ENCODE results near the gene EI24. TPM values are rescaled to one million over a fixed set of nuclear protein-coding genes. Genes with fewer than 3 reads are reported as not detected.
A peak's percentile ranks its signal among the peaks of the same experiment; 100 is the strongest.

The EI24 gene
- total and polyA plus RNA-seq, 9 of the 15 experiments (the other 6 are each of a cell fraction or from before 2014, with no cell fraction given), result 50.4 to 260 (median 168) TPM

- TF ChIP-seq ZNF592 (IDR thresholded peaks at IDR 0.05), result no peak; the same call in 1 of the 2 replicates
- TF ChIP-seq MBD1 (CRISPR knock-in tag; IDR thresholded peaks at IDR 0.05), result no peak
- peak; percentile 22; the same call in 1 of the 2 replicates for TF ChIP-seq ZBTB7A (IDR thresholded peaks at IDR 0.05; ENCODE audit: borderline replicate concordance, control insufficient read depth, low read depth, low read length)
- TF ChIP-seq ZNF184 (CRISPR knock-in tag; IDR thresholded peaks at IDR 0.05), result no peak
- TF ChIP-seq ZNF75A (CRISPR knock-in tag; IDR thresholded peaks at IDR 0.05), result no peak; the same call in 1 of the 2 replicates
- no peak for TF ChIP-seq SREBF2 (CRISPR knock-in tag; IDR thresholded peaks at IDR 0.05)
- TF ChIP-seq ZNF347 (CRISPR knock-in tag; IDR thresholded peaks at IDR 0.05; ENCODE audit: low read depth), result no peak
- TF ChIP-seq RBM15 (IDR thresholded peaks at IDR 0.05; ENCODE audit: insufficient read depth, low read length), result no peak
- TF ChIP-seq GABPB1 (CRISPR knock-in tag; IDR thresholded peaks at IDR 0.05), result peak; percentile 76; the same call in 1 of the 2 replicates
- TF ChIP-seq, protein P1, sequence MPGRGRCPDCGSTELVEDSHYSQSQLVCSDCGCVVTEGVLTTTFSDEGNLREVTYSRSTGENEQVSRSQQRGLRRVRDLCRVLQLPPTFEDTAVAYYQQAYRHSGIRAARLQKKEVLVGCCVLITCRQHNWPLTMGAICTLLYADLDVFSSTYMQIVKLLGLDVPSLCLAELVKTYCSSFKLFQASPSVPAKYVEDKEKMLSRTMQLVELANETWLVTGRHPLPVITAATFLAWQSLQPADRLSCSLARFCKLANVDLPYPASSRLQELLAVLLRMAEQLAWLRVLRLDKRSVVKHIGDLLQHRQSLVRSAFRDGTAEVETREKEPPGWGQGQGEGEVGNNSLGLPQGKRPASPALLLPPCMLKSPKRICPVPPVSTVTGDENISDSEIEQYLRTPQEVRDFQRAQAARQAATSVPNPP (IDR thresholded peaks at IDR 0.05; ENCODE audit: borderline replicate concordance, insufficient read depth, insufficient read length), result no peak
- TF ChIP-seq CREB5 (CRISPR knock-in tag; IDR thresholded peaks at IDR 0.05), result no peak
- no peak for TF ChIP-seq ZNF707 (CRISPR knock-in tag; conservative IDR thresholded peaks at IDR 0.05)
- no peak for TF ChIP-seq ZSCAN29 (IDR thresholded peaks at IDR 0.05)
- TF ChIP-seq POU5F1 (IDR thresholded peaks at IDR 0.05; ENCODE audit: borderline replicate concordance, low read depth, low read length, partially characterized antibody), result no peak
- no peak for TF ChIP-seq ILK (tag; IDR thresholded peaks at IDR 0.05; ENCODE audit: borderline replicate concordance, low read depth)
- peak; percentile 28; the same call in 1 of the 2 replicates for TF ChIP-seq FOSL1 (tag; conservative IDR thresholded peaks at IDR 0.05)
- TF ChIP-seq C11orf30 (IDR thresholded peaks at IDR 0.05; ENCODE audit: low read depth), result peak; percentile 83
- TF ChIP-seq TCF3 (CRISPR knock-in tag; IDR thresholded peaks at IDR 0.05), result no peak; the same call in 1 of the 2 replicates
These were observed 56.5 kb downstream of the EI24 start (continued) for GRCh38 chr11:125625630-125626287.
